WTC11 (cell line): ENCODE results near the gene DEDD2.

Source experiments
- CBFB ChIP-seq: sonication (generic); formaldehyde crosslinking; IDR thresholded peaks from 2 replicates; pipeline ENCODE4 v1.8.1; 2022; ENCODE audit warnings: mild to moderate bottlenecking, low read depth, missing genetic modification reagents
- ETV6 ChIP-seq: sonication (generic); formaldehyde crosslinking; IDR thresholded peaks from 2 replicates; pipeline ENCODE4 v1.8.1; 2022; ENCODE audit warnings: mild to moderate bottlenecking, missing genetic modification reagents
- NFE2L1 ChIP-seq: sonication (generic); formaldehyde crosslinking; IDR thresholded peaks from 2 replicates; pipeline ENCODE4 v1.8.1; 2023; ENCODE audit warnings: missing genetic modification reagents
- ZNF317 ChIP-seq: sonication (generic); formaldehyde crosslinking; IDR thresholded peaks from 2 replicates; pipeline ENCODE4 v1.8.1; 2023; ENCODE audit warnings: low read depth, mild to moderate bottlenecking, moderate library complexity, missing genetic modification reagents, borderline replicate concordance
- TF ChIP-seq, protein P1 (sequence below): fragments of 200-600 bp; IDR thresholded peaks from 2 replicates; pipeline ENCODE4 v1.8.0; 2022; ENCODE audit warnings: antibody characterized with exemption
- TF ChIP-seq, protein P2 (sequence below): sonication (generic); formaldehyde crosslinking; IDR thresholded peaks from 2 replicates; pipeline ENCODE4 v1.8.1; 2022; ENCODE audit warnings: low read depth, missing genetic modification reagents, borderline replicate concordance
- TF ChIP-seq, protein P3 (sequence below): sonication (generic); formaldehyde crosslinking; IDR thresholded peaks from 2 replicates; pipeline ENCODE4 v1.8.0; 2022; ENCODE audit warnings: mild to moderate bottlenecking, missing genetic modification reagents

DNA sequence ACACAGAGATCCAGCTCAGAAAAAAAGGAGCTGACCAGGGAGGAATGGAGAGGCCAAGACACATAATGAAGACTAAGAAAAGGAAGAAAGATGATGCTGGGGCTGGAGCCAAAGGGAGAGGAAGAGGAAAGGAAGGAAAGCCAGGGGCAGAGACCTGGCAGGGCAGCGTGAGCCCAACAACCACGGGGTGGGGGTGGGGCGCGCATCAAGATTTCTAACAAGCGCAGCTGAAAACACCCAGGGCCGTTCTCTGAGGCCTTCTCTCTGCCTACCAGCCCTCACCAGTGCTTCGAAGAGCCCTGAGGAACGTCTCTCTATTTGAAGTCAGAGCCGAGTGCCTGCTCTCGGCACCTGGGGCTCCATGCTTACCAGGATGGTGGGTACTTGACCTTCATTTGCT lies 61.7 kb downstream of the DEDD2 start:
- no peak for TF ChIP-seq CBFB
- TF ChIP-seq ZNF317: no peak
- TF ChIP-seq, protein P1, sequence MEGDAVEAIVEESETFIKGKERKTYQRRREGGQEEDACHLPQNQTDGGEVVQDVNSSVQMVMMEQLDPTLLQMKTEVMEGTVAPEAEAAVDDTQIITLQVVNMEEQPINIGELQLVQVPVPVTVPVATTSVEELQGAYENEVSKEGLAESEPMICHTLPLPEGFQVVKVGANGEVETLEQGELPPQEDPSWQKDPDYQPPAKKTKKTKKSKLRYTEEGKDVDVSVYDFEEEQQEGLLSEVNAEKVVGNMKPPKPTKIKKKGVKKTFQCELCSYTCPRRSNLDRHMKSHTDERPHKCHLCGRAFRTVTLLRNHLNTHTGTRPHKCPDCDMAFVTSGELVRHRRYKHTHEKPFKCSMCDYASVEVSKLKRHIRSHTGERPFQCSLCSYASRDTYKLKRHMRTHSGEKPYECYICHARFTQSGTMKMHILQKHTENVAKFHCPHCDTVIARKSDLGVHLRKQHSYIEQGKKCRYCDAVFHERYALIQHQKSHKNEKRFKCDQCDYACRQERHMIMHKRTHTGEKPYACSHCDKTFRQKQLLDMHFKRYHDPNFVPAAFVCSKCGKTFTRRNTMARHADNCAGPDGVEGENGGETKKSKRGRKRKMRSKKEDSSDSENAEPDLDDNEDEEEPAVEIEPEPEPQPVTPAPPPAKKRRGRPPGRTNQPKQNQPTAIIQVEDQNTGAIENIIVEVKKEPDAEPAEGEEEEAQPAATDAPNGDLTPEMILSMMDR: no peak
- TF ChIP-seq, protein P2, sequence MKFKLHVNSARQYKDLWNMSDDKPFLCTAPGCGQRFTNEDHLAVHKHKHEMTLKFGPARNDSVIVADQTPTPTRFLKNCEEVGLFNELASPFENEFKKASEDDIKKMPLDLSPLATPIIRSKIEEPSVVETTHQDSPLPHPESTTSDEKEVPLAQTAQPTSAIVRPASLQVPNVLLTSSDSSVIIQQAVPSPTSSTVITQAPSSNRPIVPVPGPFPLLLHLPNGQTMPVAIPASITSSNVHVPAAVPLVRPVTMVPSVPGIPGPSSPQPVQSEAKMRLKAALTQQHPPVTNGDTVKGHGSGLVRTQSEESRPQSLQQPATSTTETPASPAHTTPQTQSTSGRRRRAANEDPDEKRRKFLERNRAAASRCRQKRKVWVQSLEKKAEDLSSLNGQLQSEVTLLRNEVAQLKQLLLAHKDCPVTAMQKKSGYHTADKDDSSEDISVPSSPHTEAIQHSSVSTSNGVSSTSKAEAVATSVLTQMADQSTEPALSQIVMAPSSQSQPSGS (CRISPR knock-in tag): no peak
- TF ChIP-seq, protein P3, sequence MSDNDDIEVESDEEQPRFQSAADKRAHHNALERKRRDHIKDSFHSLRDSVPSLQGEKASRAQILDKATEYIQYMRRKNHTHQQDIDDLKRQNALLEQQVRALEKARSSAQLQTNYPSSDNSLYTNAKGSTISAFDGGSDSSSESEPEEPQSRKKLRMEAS (CRISPR knock-in tag): no peak
- TF ChIP-seq NFE2L1: no peak
- TF ChIP-seq ETV6 (CRISPR knock-in tag): no peak
